ENCODE results near the gene FOXP1.

Gene FOXP1

GRCh38 chr3:71583566-71584393 lies at the start of gene FOXP1:
Gene FOXP1 (minus strand): TSS chr3:71583728. CDS start chr3:71198381, 385,347 bp downstream.
- peak; percentile 47 for DNase-seq

- no peak for DNase-seq
Measured at GRCh38 chr3:71629711-71630110, 46.2 kb upstream of the FOXP1 start.

- DNase-seq: no peak
Measured at GRCh38 chr3:71629289-71629688, 45.8 kb upstream of the FOXP1 start.

GRCh38 chr3:71628522-71628921 lies 45.0 kb upstream of the FOXP1 start:
- no peak for DNase-seq

GRCh38 chr3:71625676-71626075 lies 42.1 kb upstream of the FOXP1 start:
- DNase-seq: no peak

GRCh38 chr3:71621825-71622537 lies 38.5 kb upstream of the FOXP1 start:
- no peak for DNase-seq

- no peak for DNase-seq
Measured at GRCh38 chr3:71618538-71618937, 35.0 kb upstream of the FOXP1 start.

- DNase-seq: no peak
Measured at GRCh38 chr3:71616571-71617021, 33.1 kb upstream of the FOXP1 start.

- DNase-seq: no peak
Measured at GRCh38 chr3:71614869-71615268, 31.3 kb upstream of the FOXP1 start.

GRCh38 chr3:71614426-71614825 lies 30.9 kb upstream of the FOXP1 start:
- no peak for DNase-seq

- no peak for DNase-seq
Measured at GRCh38 chr3:71611099-71611498, 27.6 kb upstream of the FOXP1 start.

- DNase-seq: no peak
Measured at GRCh38 chr3:71607364-71607763, 23.8 kb upstream of the FOXP1 start.

- no peak for DNase-seq
Measured at GRCh38 chr3:71606582-71606981, 23.1 kb upstream of the FOXP1 start.

GRCh38 chr3:71602256-71602655 lies 18.7 kb upstream of the FOXP1 start:
- no peak for DNase-seq

GRCh38 chr3:71601811-71602210 lies 18.3 kb upstream of the FOXP1 start:
- no peak for DNase-seq

- no peak for DNase-seq
Measured at GRCh38 chr3:71600646-71601288, 17.2 kb upstream of the FOXP1 start.

- DNase-seq: no peak
Measured at GRCh38 chr3:71599416-71599815, 15.9 kb upstream of the FOXP1 start.

GRCh38 chr3:71598292-71598691 lies 14.8 kb upstream of the FOXP1 start:
- no peak for DNase-seq

GRCh38 chr3:71597286-71597685 lies 13.8 kb upstream of the FOXP1 start:
- no peak for DNase-seq

GRCh38 chr3:71593106-71593505 lies 9.6 kb upstream of the FOXP1 start:
- no peak for DNase-seq

- DNase-seq: no peak
Measured at GRCh38 chr3:71591101-71591500, 7.6 kb upstream of the FOXP1 start.

- DNase-seq: no peak
Measured at GRCh38 chr3:71589132-71589531, 5.6 kb upstream of the FOXP1 start.

- DNase-seq: no peak
Measured at GRCh38 chr3:71587958-71588357, 4.4 kb upstream of the FOXP1 start.

- DNase-seq: no peak
Measured at GRCh38 chr3:71586810-71587242, 3.3 kb upstream of the FOXP1 start.
